ENCODE data around the gene LRRC27.

LRRC27 gene

GRCh38 chr10:132392811-132393694 lies 61.1 kb downstream of the LRRC27 start:
- no peak for DNase-seq

GRCh38 chr10:132393695-132394181 lies 61.7 kb downstream of the LRRC27 start:
- DNase-seq, result no peak

- DNase-seq, result no peak
Measured at GRCh38 chr10:132394201-132394811, 62.3 kb downstream of the LRRC27 start.

- no peak for DNase-seq
Measured at GRCh38 chr10:132394936-132395703, 63.1 kb downstream of the LRRC27 start.

- DNase-seq, result no peak
Measured at GRCh38 chr10:132395704-132396493, 63.9 kb downstream of the LRRC27 start.

GRCh38 chr10:132396494-132397035 lies 64.6 kb downstream of the LRRC27 start:
- DNase-seq, result no peak

GRCh38 chr10:132397036-132397541 lies 65.1 kb downstream of the LRRC27 start, which contains the start of gene PWWP2B:
Gene PWWP2B, plus strand, starts transcription at chr10:132397200. Its CDS starts 27 bp downstream, at chr10:132397227.
- no peak for DNase-seq

- DNase-seq, result no peak
Measured at GRCh38 chr10:132397671-132398565, 65.9 kb downstream of the LRRC27 start.

- DNase-seq, result no peak
Measured at GRCh38 chr10:132398566-132398991, 66.6 kb downstream of the LRRC27 start.

GRCh38 chr10:132399117-132400035 lies 67.4 kb downstream of the LRRC27 start:
- no peak for DNase-seq

- no peak for DNase-seq
Measured at GRCh38 chr10:132400041-132400546, 68.1 kb downstream of the LRRC27 start.

GRCh38 chr10:132400547-132401151 lies 68.7 kb downstream of the LRRC27 start:
- DNase-seq, result no peak

- no peak for DNase-seq
Measured at GRCh38 chr10:132401401-132402118, 69.6 kb downstream of the LRRC27 start.

GRCh38 chr10:132402781-132403241 lies 70.8 kb downstream of the LRRC27 start:
- no peak for DNase-seq

GRCh38 chr10:132403511-132404168 lies 71.6 kb downstream of the LRRC27 start:
- DNase-seq, result no peak

- no peak for DNase-seq
Measured at GRCh38 chr10:132404169-132404880, 72.3 kb downstream of the LRRC27 start.

All from NCI-H524 treated with DMSO at 0.1 percent for 48 hours (cell line).